BLaER1 treated with 17β-estradiol and CSF1 and Interleukin-3, amounts not matched to agents 10 nM and 100 nM (cell line): Measurements from ENCODE around the gene MGRN1.

Experiments
- H3K27ac ChIP-seq, 11 experiments: shearing (Covaris generic); formaldehyde crosslinking; 2 replicates each; pipeline ENCODE4 v1.8.1; 2022
- H3K27me3 ChIP-seq, 11 experiments: shearing (Covaris generic); formaldehyde crosslinking; 2 replicates each; pipeline ENCODE4 v1.8.1; 2022
- H3K36me3 ChIP-seq, 11 experiments: shearing (Covaris generic); formaldehyde crosslinking; 2 replicates each; pipeline ENCODE4 v1.8.1; 2022
- H3K4me1 ChIP-seq, 10 experiments: shearing (Covaris generic); formaldehyde crosslinking; 2 replicates each; pipeline ENCODE4 v1.8.1; 2022
- H3K4me2 ChIP-seq, 11 experiments: shearing (Covaris generic); formaldehyde crosslinking; 2 replicates each; pipeline ENCODE4 v1.8.1; 2022
- H3K4me3 ChIP-seq, 10 experiments: shearing (Covaris generic); formaldehyde crosslinking; 2 replicates each; pipeline ENCODE4 v1.8.1; 2022
- H3K9ac ChIP-seq, 11 experiments: shearing (Covaris generic); formaldehyde crosslinking; 2 replicates each; pipeline ENCODE4 v1.8.1; 2022
- H3K9me3 ChIP-seq, 11 experiments: shearing (Covaris generic); formaldehyde crosslinking; replicated peaks in 1 of 11; 2 replicates each; pipeline ENCODE4 v1.8.1; 2022
- H4K20me1 ChIP-seq, 11 experiments: shearing (Covaris generic); formaldehyde crosslinking; 2 replicates each; pipeline ENCODE4 v1.8.1; 2022
- Cebpa-rat ChIP-seq, 11 experiments: shearing (Covaris generic); IDR thresholded peaks; 2 replicates each; pipeline ENCODE4 v1.8.1; 2022

MGRN1 gene

GRCh38 chr16:4655801-4656200, 31.2 kb downstream of the MGRN1 start:
- Histone ChIP-seq H3K27ac (peak overlapping the region in 1 of 11 experiments; percentile 29; a peak in 2 of 22 replicates), H3K9ac (peak overlapping the region in 3 of 11 experiments; percentile 6 to 27 (median 7); a peak in 2 of 22 replicates), H4K20me1 (peaks cover 84 to 100% (median 98%) of the 10 kb centered on the region in 11 experiments)

GRCh38 chr16:4656221-4656620, 31.6 kb downstream of the MGRN1 start:
- Histone ChIP-seq H3K4me2 (peak overlapping the region in 8 of 11 experiments; percentile 32 to 83 (median 58); a peak in 14 of 22 replicates), H3K4me3 (no peak overlapping the region), H3K9me3 (no peaks in the 10 kb centered on the region), H3K27me3 (peaks cover 0 to 14% (median 0%) of the 10 kb centered on the region in 11 experiments; a peak in 6 of 22 replicates), H3K36me3 (peaks cover 62 to 95% (median 89%) of the 10 kb centered on the region in 11 experiments), H3K27ac (no peak overlapping the region; a peak in 1 of 22 replicates), H4K20me1 (peaks cover 84 to 100% (median 98%) of the 10 kb centered on the region in 11 experiments), H3K4me1 (peaks cover 45 to 96% (median 93%) of the 10 kb centered on the region in 10 experiments), H3K9ac (peak overlapping the region in 2 of 11 experiments; percentile 13 to 27; a peak in 2 of 22 replicates)
- TF ChIP-seq Cebpa-rat (IDR thresholded peaks at IDR 0.05), result no peak

More at GRCh38 chr16:4655801-4656200, 31.2 kb downstream of the MGRN1 start:
- Histone ChIP-seq H3K4me3 (no peak overlapping the region), H3K4me2 (peak overlapping the region in 8 of 11 experiments; percentile 32 to 83 (median 58); a peak in 15 of 22 replicates), H3K27me3 (peaks cover 0 to 14% (median 0%) of the 10 kb centered on the region in 11 experiments; a peak in 6 of 22 replicates), H3K9me3 (no peaks in the 10 kb centered on the region), H3K36me3 (peaks cover 63 to 96% (median 92%) of the 10 kb centered on the region in 11 experiments), H3K4me1 (peaks cover 45 to 96% (median 93%) of the 10 kb centered on the region in 10 experiments)
- no peak for TF ChIP-seq Cebpa-rat (IDR thresholded peaks at IDR 0.05)

- Histone ChIP-seq H3K4me2 (peak overlapping the region in 7 of 11 experiments; percentile 32 to 83 (median 60); a peak in 13 of 22 replicates), H3K4me1 (peaks cover 47 to 96% (median 93%) of the 10 kb centered on the region in 10 experiments), H3K27ac (no peak overlapping the region), H3K27me3 (peaks cover 0 to 14% (median 0%) of the 10 kb centered on the region in 11 experiments; a peak in 6 of 22 replicates), H3K9ac (peak overlapping the region in 3 of 11 experiments; percentile 13 to 42 (median 31); a peak in 4 of 22 replicates), H4K20me1 (peaks cover 84 to 100% (median 98%) of the 10 kb centered on the region in 11 experiments), H3K9me3 (no peaks in the 10 kb centered on the region), H3K36me3 (peaks cover 62 to 95% (median 81%) of the 10 kb centered on the region in 11 experiments), H3K4me3 (no peak overlapping the region)
- no peak for TF ChIP-seq Cebpa-rat (IDR thresholded peaks at IDR 0.05)
Measured at GRCh38 chr16:4656695-4657686, 32.4 kb downstream of the MGRN1 start.

DNA sequence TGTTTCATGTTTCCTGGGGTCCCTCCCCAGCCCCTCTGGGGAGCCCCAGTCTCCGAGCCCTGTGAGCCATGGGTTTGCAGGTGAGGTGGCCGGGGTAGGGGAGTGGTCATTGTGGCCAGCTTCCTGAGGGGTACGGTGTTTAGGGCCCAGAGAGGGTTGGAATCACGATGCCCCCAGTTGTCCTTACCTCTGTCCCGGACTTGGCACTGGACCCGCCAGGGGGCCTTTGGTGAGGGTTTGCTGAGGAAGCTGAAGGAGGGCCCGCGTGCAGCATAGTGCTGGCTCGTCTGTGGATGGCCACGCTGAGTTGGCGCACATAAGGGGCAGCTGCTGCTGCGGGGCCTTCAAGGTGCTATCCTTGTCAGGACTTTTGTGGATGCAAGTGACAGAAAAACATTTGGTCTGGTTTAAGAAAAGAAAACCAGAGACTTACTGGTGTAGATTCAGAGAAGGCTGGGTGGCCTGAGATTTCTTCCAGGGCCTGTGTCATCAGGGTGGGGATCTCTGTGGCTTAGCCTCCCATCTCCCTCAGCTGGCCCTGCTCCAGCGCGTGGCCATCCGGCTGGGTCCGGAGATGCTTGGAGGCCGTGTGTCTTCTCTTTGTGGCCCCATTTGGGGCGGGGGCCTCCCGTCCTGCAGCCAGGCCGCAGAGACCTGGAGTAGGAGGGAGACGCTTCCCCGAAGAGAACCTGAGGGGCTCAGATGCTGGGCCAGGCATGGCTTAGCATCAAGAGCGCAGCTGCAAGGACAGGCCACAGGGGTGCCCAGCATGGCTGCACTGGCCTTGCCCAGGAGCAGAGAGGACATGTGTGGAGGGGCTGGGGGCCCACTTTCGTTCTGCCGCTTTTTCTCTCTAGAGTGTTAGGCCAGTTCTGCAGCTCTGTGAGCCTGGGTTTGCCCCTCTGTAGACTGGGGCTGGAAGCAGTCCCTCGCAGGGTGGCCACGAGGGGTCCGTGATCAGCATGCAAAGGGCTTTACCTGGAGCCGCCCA, 35.0 kb downstream of the MGRN1 start:
- no peak for TF ChIP-seq Cebpa-rat (IDR thresholded peaks at IDR 0.05)
- Histone ChIP-seq H3K4me2 (peak overlapping the region; percentile 58 to 98 (median 89)), H3K27ac (peak overlapping the region in 6 of 11 experiments; percentile 23 to 85 (median 48); a peak in 7 of 22 replicates), H3K4me1 (peaks cover 74 to 97% (median 93%) of the 10 kb centered on the region in 10 experiments), H3K9me3 (no peaks in the 10 kb centered on the region), H3K36me3 (peaks cover 39 to 73% (median 55%) of the 10 kb centered on the region in 11 experiments), H3K9ac (peak overlapping the region; percentile 2 to 78 (median 34); a peak in 15 of 22 replicates), H3K4me3 (peak overlapping the region in 2 of 10 experiments; percentile 1 to 24; a peak in 2 of 20 replicates), H4K20me1 (peaks cover 72 to 100% (median 88%) of the 10 kb centered on the region in 11 experiments), H3K27me3 (no peaks in the 10 kb centered on the region)

DNA sequence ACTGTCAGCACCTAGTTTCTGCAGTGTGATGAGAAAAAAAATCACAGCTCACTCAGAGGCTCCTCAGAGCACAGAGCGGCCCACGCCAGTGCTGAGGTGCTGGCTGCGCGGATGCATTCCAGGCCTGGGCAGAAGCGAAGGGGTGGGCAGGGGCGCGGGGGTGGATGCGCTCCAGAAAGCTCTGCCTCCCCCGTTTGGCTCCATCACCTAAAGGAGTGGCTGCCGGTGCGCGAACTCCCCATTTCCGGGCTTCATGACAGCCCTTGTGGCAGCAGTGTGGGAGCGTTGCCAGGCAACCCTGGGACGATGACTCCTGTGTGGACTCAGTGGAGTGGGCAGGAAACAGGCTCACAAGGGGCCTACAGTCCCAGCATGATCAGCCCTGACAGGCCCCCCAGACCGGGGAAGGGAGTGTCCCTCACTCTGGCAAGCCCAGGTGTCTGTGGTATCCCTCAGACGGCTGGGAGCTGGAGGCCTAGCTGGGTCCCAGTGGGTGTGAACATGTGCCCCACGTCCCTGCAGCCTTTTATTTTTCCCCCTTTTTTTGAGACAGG, 35.9 kb downstream of the MGRN1 start:
- Histone ChIP-seq H3K27ac (peak overlapping the region in 9 of 11 experiments; percentile 42 to 94 (median 77); a peak in 18 of 22 replicates), H4K20me1 (peaks cover 70 to 100% (median 88%) of the 10 kb centered on the region in 11 experiments), H3K4me3 (peak overlapping the region in 1 of 10 experiments; percentile 24; a peak in 1 of 20 replicates), H3K9me3 (no peaks in the 10 kb centered on the region), H3K36me3 (peaks cover 39 to 68% (median 50%) of the 10 kb centered on the region in 11 experiments), H3K4me2 (peak overlapping the region; percentile 58 to 98 (median 89)), H3K4me1 (peaks cover 76 to 97% (median 93%) of the 10 kb centered on the region in 10 experiments), H3K27me3 (no peaks in the 10 kb centered on the region), H3K9ac (peak overlapping the region in 10 of 11 experiments; percentile 17 to 80 (median 44); a peak in 14 of 22 replicates)
- TF ChIP-seq Cebpa-rat (IDR thresholded peaks at IDR 0.05), result no peak

DNA sequence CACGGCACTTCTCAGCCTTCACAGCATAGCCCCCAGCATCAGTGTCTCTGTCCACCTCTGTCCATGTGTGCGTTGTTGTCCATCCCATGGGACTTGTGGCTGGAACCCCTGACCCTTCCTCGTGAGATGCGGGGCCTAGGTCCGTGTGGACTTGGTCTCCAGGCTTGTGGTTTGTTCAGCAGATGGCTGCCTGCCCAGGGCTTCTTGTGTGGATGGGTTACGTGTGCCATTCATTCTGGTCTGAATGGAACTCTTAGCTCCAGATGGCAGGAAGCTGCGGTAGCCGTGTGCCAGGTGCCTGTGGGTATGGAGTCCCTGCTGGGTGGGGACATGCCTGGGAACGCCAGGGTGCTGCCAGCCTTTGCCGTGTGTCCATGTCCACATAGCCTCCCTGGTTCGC, 37.0 kb downstream of the MGRN1 start:
- peaks cover 38 to 68% (median 50%) of the 10 kb centered on the region in 11 experiments for H3K36me3 ChIP-seq
- peaks cover 85 to 97% (median 93%) of the 10 kb centered on the region in 10 experiments for H3K4me1 ChIP-seq
- H3K4me3 ChIP-seq, result peak overlapping the region in 1 of 10 experiments; percentile 21; a peak in 1 of 20 replicates
- peaks cover 62 to 100% (median 85%) of the 10 kb centered on the region in 11 experiments for H4K20me1 ChIP-seq
- no peaks in the 10 kb centered on the region for H3K27me3 ChIP-seq
- TF ChIP-seq Cebpa-rat (IDR thresholded peaks at IDR 0.05), result 0 out of 22 replicates have a peak, but pooled peaks of 1 of the 11 experiments have one; percentile 12
- H3K9me3 ChIP-seq, result no peaks in the 10 kb centered on the region
- peak overlapping the region in 9 of 11 experiments; percentile 42 to 94 (median 77); a peak in 19 of 22 replicates for H3K27ac ChIP-seq
- peak overlapping the region; percentile 58 to 98 (median 89) for H3K4me2 ChIP-seq
- H3K9ac ChIP-seq, result peak overlapping the region in 10 of 11 experiments; percentile 6 to 80 (median 40); a peak in 14 of 22 replicates

GRCh38 chr16:4663465-4663776, 38.8 kb downstream of the MGRN1 start:
- H4K20me1 ChIP-seq, result peaks cover 56 to 98% (median 88%) of the 10 kb centered on the region in 11 experiments
- peaks cover 40 to 68% (median 51%) of the 10 kb centered on the region in 11 experiments for H3K36me3 ChIP-seq
- peak overlapping the region in 5 of 10 experiments; percentile 8 to 35 (median 28); a peak in 3 of 20 replicates for H3K4me3 ChIP-seq
- no peaks in the 10 kb centered on the region for H3K27me3 ChIP-seq
- H3K9ac ChIP-seq, result peak overlapping the region; percentile 36 to 80 (median 62); a peak in 20 of 22 replicates
- no peaks in the 10 kb centered on the region for H3K9me3 ChIP-seq
- peak overlapping the region in 10 of 11 experiments; percentile 53 to 94 (median 76); a peak in 21 of 22 replicates for H3K27ac ChIP-seq
- H3K4me2 ChIP-seq, result peak overlapping the region; percentile 81 to 98 (median 93)
- peaks cover 81 to 88% (median 84%) of the 10 kb centered on the region in 10 experiments for H3K4me1 ChIP-seq
- TF ChIP-seq Cebpa-rat (IDR thresholded peaks at IDR 0.05), result no peak
